HepG2 (cell line): ENCODE data around the gene TMEM167B. TPM values are rescaled to one million over a fixed set of nuclear protein-coding genes. Genes with fewer than 3 reads are reported as not detected.
A peak's percentile ranks its signal among the peaks of the same experiment; 100 is the strongest.

ENCODE experiments used
- AGO2 ChIP-seq: fragments of 200-400 bp; formaldehyde crosslinking; optimal IDR thresholded peaks from 2 replicates; pipeline ENCODE3; 2017; ENCODE audit warnings: mild to moderate bottlenecking, low read depth, low read length, moderate library complexity
- ARID4A ChIP-seq: sonication (generic); formaldehyde crosslinking; IDR thresholded peaks from 2 replicates; pipeline ENCODE4 v1.5.0; 2020; ENCODE audit warnings: mild to moderate bottlenecking, missing genetic modification reagents, borderline replicate concordance
- PBX2 ChIP-seq: IDR thresholded peaks from 2 replicates; pipeline ENCODE4 v1.6.1; 2016; ENCODE audit warnings: control low read depth
- PHB2 ChIP-seq: fragments of 450-650 bp; IDR thresholded peaks from 2 replicates; pipeline ENCODE4 v1.6.1; 2018; ENCODE audit not compliant: partially characterized antibody
- RFXANK ChIP-seq: IDR thresholded peaks from 2 replicates; pipeline ENCODE4 v1.6.1; 2016
- SALL1 ChIP-seq: sonication (generic); formaldehyde crosslinking; IDR thresholded peaks from 2 replicates; pipeline ENCODE4 v1.8.0; 2022; ENCODE audit warnings: mild to moderate bottlenecking, missing genetic modification reagents
- SMAD3 ChIP-seq: sonication (generic); formaldehyde crosslinking; IDR thresholded peaks from 2 replicates; pipeline ENCODE4 v1.4.0; 2020; ENCODE audit warnings: missing genetic modification reagents
- SMAD9 ChIP-seq: sonication (generic); formaldehyde crosslinking; IDR thresholded peaks from 2 replicates; pipeline ENCODE4 v1.5.1; 2020; ENCODE audit warnings: mild to moderate bottlenecking, missing genetic modification reagents
- THAP11 ChIP-seq: IDR thresholded peaks from 2 replicates; pipeline ENCODE4 v1.6.1; 2016; ENCODE audit warnings: missing biosample characterization, missing genetic modification reagents
- ZBTB20 ChIP-seq: sonication (generic); formaldehyde crosslinking; IDR thresholded peaks from 2 replicates; pipeline ENCODE4 v1.8.1; 2023; ENCODE audit warnings: missing genetic modification reagents, low read depth, mild to moderate bottlenecking, borderline replicate concordance
- ZBTB34 ChIP-seq: sonication (generic); formaldehyde crosslinking; IDR thresholded peaks from 2 replicates; pipeline ENCODE4 v1.8.0; 2022; ENCODE audit warnings: mild to moderate bottlenecking, missing genetic modification reagents
- ZNF644 ChIP-seq: IDR thresholded peaks from 2 replicates; pipeline ENCODE4 v1.6.1; 2016; ENCODE audit warnings: low read depth
- polyA plus RNA-seq, 8 experiments: library from polyadenylated mRNA; depleted of rRNA in 3 of 8; stranded (reverse) in 7 of 8; unstranded in 1 of 8; fragments of >200 nt; fragmentation: Illumina TruSeq in 4 of 8; extraction: Trizol in 4 of 8; gene quantifications; 2 replicates each; pipeline versions ENCODE4 v1.2.1 to v1.2.3, GENCODE V29; 2011 to 2016; ENCODE audit warnings: low read depth in 4 of 8, missing spikeins in 1 of 8, mixed read lengths in 1 of 8; ENCODE audit not compliant: insufficient read depth in 1 of 8
- total RNA-seq, 5 experiments: library from RNA; depleted of rRNA; stranded (reverse); fragments of >200 nt; fragmentation: Illumina TruSeq; extraction: Trizol; gene quantifications; 2 replicates each; pipeline ENCODE4 v1.2.3, GENCODE V29; 2016; ENCODE audit warnings: low read depth in 1 of 5

The TMEM167B gene
- total and polyA plus RNA-seq, 2 of the 13 experiments (the other 11 are each of a cell fraction or from before 2014, with no cell fraction given), result 9.5 to 22.4 TPM

- TF ChIP-seq ZBTB34 (CRISPR knock-in tag) (peak; percentile 68; the same call in 1 of the 2 replicates), ARID4A (CRISPR knock-in tag) (no peak), SMAD9 (CRISPR knock-in tag) (no peak), AGO2 (no peak), ZNF644 (CRISPR knock-in tag) (peak; percentile 51; the same call in 1 of the 2 replicates), RFXANK (no peak), PHB2 (no peak), SMAD3 (CRISPR knock-in tag) (0 out of 2 replicates have a peak, but pooled peaks have one; percentile 4), SALL1 (CRISPR knock-in tag) (0 out of 2 replicates have a peak, but pooled peaks have one; percentile 27), PBX2 (CRISPR knock-in tag) (peak; percentile 77), ZBTB20 (no peak), THAP11 (no peak)
Measured at GRCh38 chr1:109083923-109084322, 6.6 kb upstream of the TMEM167B start (continued).
